ENCODE data around the gene ADCY5. TPM values are rescaled to one million over a fixed set of nuclear protein-coding genes. Genes with fewer than 3 reads are reported as not detected.
A peak's percentile ranks its signal among the peaks of the same experiment; 100 is the strongest.

Gene ADCY5
- total RNA-seq, 2 donors from 2014 or later = not detected

DNA sequence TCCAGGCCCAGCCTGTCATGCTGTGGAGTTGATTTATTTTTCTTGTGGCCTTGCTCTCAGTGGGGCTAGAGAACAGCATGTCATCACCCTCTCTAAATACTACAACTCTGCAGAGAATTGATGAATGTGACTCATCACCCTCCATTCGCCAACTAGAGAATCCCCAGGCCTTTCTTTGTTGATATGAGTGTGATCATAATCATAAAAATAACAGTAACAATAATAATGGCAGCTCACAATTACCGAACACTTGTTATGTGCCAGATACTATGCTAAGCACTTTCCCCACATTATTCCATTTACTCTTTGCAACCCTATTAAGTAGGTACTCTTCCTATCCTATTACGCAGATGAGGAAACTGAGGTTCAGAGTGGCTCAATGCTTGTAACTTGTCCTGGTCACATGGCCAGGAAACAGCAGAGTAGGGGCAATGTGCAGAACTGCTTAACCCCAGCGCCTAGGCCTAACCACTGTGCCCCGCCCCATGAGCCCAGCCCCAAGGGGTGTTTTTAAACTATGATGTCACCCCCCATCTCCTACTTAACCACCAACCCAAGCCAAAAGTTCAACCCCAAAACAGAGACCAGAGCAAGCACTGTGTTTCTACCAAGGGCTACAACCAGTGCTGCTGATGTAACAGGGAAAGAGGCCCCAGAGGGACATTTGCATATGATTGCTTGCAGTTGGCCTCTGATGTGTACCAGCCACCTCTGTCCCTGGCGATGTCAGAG lies 104.5 kb downstream of the ADCY5 start:
- DNase-seq (ENCODE audit: low spot score) = no peak
- Mint-ChIP-seq H3K27me3 (peaks cover 15 to 17% of the 10 kb centered on the region in 2 donors), H3K4me1 (ENCODE audit: low read depth in 2 of 2) (peaks cover 0 to 2% of the 10 kb centered on the region in 2 donors), H3K27ac (no peak overlapping the region), H3K4me3 (no peak overlapping the region), H3K9me3 (no peaks in the 10 kb centered on the region), H3K36me3 (no peaks in the 10 kb centered on the region)
- no peak for ATAC-seq

DNA sequence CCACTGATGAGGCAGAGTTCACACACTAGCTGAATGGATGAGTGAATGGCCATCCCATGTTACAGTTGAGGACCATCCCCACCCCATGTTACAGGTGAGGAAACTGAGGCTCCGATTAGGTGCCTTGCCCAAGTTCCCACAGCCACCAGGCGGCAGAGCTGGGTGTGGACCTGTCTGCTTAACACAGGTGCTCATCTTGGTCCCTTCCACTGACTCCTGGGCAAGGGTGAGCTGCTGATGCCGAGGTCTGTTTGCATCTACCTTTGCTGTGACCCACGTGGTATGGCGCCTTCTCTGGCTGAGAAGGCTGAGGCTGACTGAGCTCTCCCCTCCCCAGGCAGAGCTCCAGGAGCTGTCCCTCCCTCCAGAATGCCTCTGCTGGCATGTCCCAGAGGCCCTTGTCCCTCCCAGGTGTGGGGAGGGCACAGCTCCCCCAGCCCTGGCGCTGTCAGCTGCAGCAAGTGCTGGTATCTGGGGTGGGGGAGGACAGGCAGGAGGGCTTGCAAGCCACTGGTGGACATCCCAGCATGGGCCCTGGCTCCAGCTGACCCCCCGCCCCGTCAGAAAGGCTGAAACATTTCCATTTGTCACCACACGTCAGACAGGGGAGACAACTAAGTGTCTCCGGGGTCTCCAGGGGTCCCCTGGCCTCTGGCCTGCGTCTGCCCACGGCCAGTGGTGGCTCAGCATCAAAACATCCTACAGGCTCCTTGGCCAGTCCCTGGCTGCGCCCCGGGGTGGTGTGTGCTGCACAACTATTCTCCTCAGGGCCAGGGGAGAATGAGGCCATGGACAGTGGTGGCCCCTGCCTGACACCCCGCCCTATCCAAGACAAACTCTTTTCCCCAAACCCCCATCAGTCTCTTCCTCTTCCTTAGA lies 105.4 kb downstream of the ADCY5 start:
- H3K27me3 Mint-ChIP-seq = peaks cover 7 to 9% of the 10 kb centered on the region in 2 donors
- peaks cover 0 to 2% of the 10 kb centered on the region in 2 donors for H3K4me1 Mint-ChIP-seq (ENCODE audit: low read depth in 2 of 2)
- H3K9me3 Mint-ChIP-seq = no peaks in the 10 kb centered on the region
- H3K27ac Mint-ChIP-seq = no peak overlapping the region
- DNase-seq (ENCODE audit: low spot score) (no peak), ATAC-seq (no peak)
- no peaks in the 10 kb centered on the region for H3K36me3 Mint-ChIP-seq
- no peak overlapping the region for H3K4me3 Mint-ChIP-seq

DNA sequence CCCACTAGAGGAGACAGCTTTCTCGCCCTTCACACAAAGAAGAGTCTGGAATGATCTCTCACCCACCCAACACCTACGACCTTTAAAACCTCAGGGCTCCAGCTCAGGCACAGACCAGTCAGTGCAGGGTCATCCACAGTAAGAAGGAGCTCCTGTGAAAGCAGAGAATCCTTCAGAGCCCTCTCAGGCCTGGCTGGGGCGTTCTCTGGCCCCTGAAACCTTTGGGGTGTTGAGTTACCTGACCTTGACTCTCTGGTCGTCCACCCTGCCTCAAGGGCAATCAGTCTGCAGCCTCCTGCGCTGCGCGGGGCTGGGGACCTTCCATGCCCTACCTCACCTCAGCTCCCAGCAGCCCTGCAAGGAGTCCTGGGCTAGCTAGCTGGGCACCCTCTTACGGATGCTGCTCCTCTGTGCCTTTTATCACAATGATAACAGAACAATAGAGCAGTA lies 106.2 kb downstream of the ADCY5 start:
- DNase-seq (ENCODE audit: low spot score) = no peak
- Mint-ChIP-seq H3K4me3 (no peak overlapping the region), H3K27ac (no peak overlapping the region), H3K36me3 (no peaks in the 10 kb centered on the region), H3K4me1 (ENCODE audit: low read depth in 2 of 2) (peaks cover 0 to 2% of the 10 kb centered on the region in 2 donors), H3K27me3 (peaks cover 0 to 3% of the 10 kb centered on the region in 2 donors), H3K9me3 (no peaks in the 10 kb centered on the region)
- no peak for ATAC-seq

DNA sequence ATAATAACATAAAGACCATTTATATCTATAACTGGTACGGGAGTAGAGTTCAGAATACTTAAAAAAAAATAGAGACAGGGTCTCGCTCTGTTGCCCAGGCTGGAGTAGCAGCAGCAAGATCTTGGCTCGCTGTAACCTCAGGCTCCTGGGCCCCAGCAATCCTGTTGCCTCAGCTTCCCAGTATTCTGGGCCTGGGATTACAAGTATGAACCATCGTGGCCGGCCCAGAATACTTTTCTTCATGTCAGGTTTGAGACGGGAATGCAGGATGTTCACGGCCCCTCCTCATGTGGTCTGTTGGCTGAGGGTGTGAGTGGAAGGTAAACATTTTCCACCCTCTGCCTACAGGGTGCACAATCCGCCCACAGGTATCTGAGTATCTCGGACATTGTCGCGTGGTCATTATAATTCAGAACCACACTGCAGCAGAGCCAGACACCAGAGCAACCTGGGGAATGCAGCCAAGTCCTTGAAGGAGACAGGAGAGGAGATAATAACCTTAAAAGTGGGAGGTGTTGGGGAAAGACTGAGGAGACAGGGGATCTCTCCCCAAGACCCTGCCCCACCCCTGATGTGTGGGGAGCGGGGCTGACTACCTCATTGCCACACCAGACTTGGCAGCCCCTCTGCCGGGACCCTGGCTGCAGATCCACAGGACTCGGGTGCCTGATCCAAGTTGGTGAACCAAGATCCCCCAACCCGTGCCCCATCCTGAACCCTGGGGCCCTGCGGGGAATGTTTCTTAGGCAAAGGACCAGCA lies 106.8 kb downstream of the ADCY5 start:
- no peak for ATAC-seq
- DNase-seq (ENCODE audit: low spot score) = no peak
- Mint-ChIP-seq H3K4me1 (ENCODE audit: low read depth in 2 of 2) (peaks cover 0 to 2% of the 10 kb centered on the region in 2 donors), H3K27ac (no peak overlapping the region), H3K4me3 (no peak overlapping the region), H3K36me3 (no peaks in the 10 kb centered on the region), H3K27me3 (peaks cover 0 to 3% of the 10 kb centered on the region in 2 donors), H3K9me3 (no peaks in the 10 kb centered on the region)

DNA sequence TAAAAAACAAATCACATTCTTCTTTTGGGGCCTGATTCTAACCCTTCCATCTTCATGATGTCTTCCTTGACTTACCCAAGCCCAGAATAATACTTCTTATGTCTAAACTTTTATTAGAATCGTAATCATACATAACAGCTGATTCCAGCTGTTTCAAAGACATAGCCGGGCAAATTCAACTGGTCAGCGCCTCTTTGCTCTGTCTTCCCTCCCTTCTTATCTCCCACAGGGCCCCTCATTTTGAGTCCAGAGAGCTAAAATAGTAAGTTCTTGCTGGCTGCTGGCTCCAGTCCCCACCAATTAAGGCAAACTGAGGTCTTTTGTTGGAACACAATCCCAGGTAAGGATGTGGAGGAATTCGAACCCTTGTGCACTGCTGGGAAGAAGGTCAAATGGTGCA lies 108.6 kb downstream of the ADCY5 start:
- H3K4me1 Mint-ChIP-seq (ENCODE audit: low read depth in 2 of 2) = peaks cover under 1% of the 10 kb centered on the region in 2 donors
- no peak overlapping the region for H3K4me3 Mint-ChIP-seq
- H3K36me3 Mint-ChIP-seq = no peaks in the 10 kb centered on the region
- no peaks in the 10 kb centered on the region for H3K27me3 Mint-ChIP-seq
- DNase-seq (ENCODE audit: low spot score) (no peak), ATAC-seq (no peak)
- no peak overlapping the region for H3K27ac Mint-ChIP-seq
- no peaks in the 10 kb centered on the region for H3K9me3 Mint-ChIP-seq

DNA sequence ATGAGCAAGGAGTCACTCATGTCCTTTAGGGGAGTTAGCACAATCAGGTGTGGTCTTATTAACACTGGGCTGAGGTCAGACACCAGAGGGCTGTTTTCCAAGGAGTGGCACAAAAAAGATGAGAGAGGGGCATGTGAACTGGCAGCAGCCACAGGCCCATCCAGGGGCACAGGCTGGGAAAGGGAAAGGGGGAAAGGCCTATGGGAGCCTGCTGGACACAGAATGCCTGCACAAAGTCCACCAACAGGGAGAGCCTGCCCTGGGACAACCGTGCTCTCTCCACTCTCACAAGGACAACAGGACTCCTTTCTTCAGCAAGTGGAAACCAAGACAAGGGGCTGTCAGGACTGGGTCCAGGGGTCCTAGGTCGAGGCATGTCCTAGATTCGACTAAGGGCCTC lies 109.6 kb downstream of the ADCY5 start:
- no peak for ATAC-seq
- Mint-ChIP-seq H3K36me3 (no peaks in the 10 kb centered on the region), H3K9me3 (no peaks in the 10 kb centered on the region), H3K4me1 (ENCODE audit: low read depth in 2 of 2) (peaks cover 4 to 6% of the 10 kb centered on the region in 2 donors), H3K27me3 (no peaks in the 10 kb centered on the region), H3K27ac (no peak overlapping the region), H3K4me3 (no peak overlapping the region)
- peak; percentile 56 for DNase-seq (ENCODE audit: low spot score)

DNA sequence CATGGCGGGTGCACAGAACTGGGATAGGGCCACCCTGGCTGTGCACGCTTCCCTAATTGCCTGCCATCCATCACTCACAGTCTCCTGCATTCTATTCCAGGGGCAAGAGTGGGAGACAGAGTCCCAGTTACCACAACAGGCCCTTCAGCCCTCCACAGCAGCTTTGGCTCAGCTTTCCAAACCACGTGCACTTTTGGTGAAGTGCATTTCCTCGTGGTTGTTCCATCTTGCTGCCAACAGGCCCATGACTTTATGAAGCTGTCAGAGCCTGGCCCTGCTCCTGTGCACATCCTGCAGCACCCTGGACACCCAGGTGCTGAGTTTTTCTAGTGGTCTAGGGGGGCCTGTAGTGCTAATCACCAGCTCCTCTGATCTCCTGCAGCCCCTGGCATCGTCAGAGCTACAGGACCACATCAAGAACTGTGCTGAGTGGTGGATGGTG lies 110.2 kb downstream of the ADCY5 start:
- Mint-ChIP-seq H3K4me3 (no peak overlapping the region), H3K36me3 (no peaks in the 10 kb centered on the region), H3K27me3 (no peaks in the 10 kb centered on the region), H3K4me1 (ENCODE audit: low read depth in 2 of 2) (peaks cover 4 to 6% of the 10 kb centered on the region in 2 donors), H3K27ac (no peak overlapping the region), H3K9me3 (no peaks in the 10 kb centered on the region)
- DNase-seq (ENCODE audit: low spot score) (no peak), ATAC-seq (no peak)

DNA sequence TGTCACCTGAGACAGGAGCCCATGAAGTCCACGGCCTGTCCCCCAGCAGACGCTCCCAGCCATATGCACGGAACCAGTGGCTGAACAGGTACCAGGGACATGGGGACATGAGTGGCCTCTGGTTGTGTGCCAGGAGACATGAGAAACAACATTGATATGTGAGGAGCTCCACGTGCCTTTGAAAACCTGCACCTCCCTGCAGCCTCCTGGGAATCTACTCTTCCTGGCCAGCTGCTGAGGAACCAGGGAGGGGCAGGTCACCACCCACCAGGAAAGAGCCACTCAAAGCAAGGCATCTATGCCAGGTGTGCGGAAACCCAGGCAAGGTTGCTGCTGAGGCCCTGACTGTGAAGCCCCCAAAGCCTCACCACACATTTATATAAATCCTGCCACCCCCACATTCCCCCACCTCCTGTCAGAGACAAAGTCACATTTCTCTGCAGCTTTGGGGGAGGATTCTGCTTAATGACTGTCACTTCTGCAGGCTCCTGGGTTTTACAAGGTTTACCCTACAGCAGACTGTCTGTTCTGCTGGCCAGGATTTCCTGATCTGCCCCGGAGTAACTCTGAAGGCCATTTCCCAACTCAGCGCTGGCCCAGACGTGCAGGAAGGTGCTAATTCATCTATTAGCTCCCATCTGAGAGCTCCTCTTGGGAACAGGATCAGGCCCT lies 110.8 kb downstream of the ADCY5 start:
- Mint-ChIP-seq H3K36me3 (no peaks in the 10 kb centered on the region), H3K9me3 (no peaks in the 10 kb centered on the region), H3K4me3 (no peak overlapping the region), H3K4me1 (ENCODE audit: low read depth in 2 of 2) (peaks cover 4 to 6% of the 10 kb centered on the region in 2 donors), H3K27me3 (no peaks in the 10 kb centered on the region), H3K27ac (no peak overlapping the region)
- ATAC-seq (no peak), DNase-seq (ENCODE audit: low spot score) (no peak)

DNA sequence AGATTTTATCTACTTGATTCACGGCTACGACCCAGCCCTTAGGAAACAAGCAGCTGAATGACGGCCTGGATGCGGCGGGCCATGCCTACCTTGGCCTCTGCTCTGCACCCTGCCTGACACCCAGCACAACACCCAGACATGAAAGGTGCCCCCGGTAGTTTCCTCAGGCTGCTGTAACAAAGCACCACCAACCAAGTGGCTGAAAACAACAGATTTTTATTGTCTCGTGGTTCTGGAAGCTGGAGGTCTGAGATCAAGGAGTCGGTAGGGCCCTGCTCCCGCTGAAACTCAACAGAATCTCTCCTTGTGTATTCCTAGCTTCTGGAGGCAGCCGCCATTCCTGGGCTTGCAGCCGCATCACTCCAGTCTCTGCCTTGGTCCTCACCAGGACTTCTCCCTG lies 111.7 kb downstream of the ADCY5 start:
- DNase-seq (ENCODE audit: low spot score) (no peak), ATAC-seq (no peak)
- Mint-ChIP-seq H3K9me3 (no peaks in the 10 kb centered on the region), H3K27me3 (no peaks in the 10 kb centered on the region), H3K4me1 (ENCODE audit: low read depth in 2 of 2) (peaks cover 4 to 6% of the 10 kb centered on the region in 2 donors), H3K36me3 (no peaks in the 10 kb centered on the region), H3K27ac (no peak overlapping the region), H3K4me3 (no peak overlapping the region)

DNA sequence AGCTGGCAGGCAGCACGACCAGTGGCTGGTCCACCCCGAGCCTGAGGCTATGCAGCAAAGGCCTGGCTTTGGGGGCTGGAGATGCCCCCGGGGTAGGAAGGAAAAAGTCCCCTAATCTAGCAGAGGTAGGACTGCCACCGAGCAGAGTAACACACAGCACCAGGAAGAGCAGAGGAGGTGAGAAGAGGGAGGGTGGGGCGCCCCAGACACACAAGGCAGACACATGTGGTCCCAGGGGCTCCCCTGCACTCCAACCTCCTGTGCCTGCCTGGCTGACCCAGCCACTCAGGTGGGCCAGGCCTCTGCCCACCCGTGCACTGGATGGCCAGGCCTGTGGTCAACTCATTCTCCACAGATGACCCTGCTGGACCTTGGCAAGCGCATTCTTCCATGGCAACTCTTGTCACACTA lies 112.4 kb downstream of the ADCY5 start:
- no peak overlapping the region for H3K27ac Mint-ChIP-seq
- DNase-seq (ENCODE audit: low spot score) = peak; percentile 28

DNA sequence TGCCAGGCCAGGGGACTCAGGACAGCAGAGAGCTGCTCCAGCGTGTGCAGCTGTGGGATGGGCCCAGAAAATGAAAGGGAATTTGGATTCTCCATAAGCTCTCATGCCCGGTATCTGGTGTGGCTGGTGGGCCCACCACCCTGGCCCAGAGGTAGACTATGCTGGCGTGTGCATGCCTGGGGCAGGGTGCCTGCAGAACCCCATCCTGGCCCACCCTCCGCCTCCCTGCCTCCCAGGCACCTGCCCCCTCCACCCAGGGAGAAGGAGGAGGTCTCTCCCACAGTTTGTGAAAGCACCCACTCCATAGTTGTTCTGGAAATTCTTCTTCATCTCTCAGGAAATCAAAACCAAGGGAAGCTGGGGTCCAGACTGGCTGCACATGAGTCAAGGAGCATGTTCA lies 112.9 kb downstream of the ADCY5 start:
- H3K36me3 Mint-ChIP-seq = no peaks in the 10 kb centered on the region
- H3K4me3 Mint-ChIP-seq = no peak overlapping the region
- no peak overlapping the region for H3K27ac Mint-ChIP-seq
- no peaks in the 10 kb centered on the region for H3K9me3 Mint-ChIP-seq
- peaks cover 4 to 6% of the 10 kb centered on the region in 2 donors for H3K4me1 Mint-ChIP-seq (ENCODE audit: low read depth in 2 of 2)
- ATAC-seq = peak in 1 of 2 donors; percentile 52
- no peaks in the 10 kb centered on the region for H3K27me3 Mint-ChIP-seq
- peak; percentile 23 for DNase-seq (ENCODE audit: low spot score)

More for the DNA sequence above, 112.4 kb downstream of the ADCY5 start:
- Mint-ChIP-seq H3K9me3 (no peaks in the 10 kb centered on the region), H3K36me3 (no peaks in the 10 kb centered on the region), H3K27me3 (no peaks in the 10 kb centered on the region), H3K4me3 (no peak overlapping the region), H3K4me1 (ENCODE audit: low read depth in 2 of 2) (peaks cover 4 to 6% of the 10 kb centered on the region in 2 donors)
- ATAC-seq = peak in 1 of 2 donors; percentile 8

DNA sequence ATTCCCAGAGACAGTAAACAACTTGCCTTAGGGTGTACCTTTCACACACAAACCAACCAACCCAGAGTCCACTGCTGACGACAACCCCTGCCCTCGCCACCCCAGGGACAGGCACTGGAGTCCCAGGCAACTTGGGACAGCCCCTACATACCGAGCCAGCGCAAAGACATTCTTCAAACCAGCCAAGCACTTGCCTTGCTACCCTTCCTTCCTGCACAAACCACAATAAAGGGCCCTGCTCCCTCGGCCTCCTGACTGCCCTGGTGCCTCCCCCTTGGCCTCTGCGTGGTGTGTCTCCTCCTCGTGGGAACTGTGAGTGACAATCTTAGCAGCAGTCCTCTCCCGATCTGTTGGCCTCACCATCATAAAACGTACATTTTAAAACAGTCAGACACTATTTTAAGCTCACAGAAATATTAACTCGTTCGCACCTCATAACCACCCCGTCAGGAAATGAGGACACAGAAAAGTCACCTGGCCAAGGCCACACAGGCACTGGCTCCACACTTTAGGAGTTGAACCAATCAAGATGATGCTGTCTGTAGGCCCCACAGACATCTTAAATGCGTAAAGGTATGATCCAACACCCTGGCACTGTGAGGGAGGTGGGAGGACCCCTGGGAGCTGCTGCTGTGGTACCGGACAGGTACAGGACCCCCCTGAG lies 113.8 kb downstream of the ADCY5 start:
- Mint-ChIP-seq H3K27ac (no peak overlapping the region), H3K9me3 (no peaks in the 10 kb centered on the region), H3K36me3 (no peaks in the 10 kb centered on the region), H3K4me3 (no peak overlapping the region), H3K4me1 (ENCODE audit: low read depth in 2 of 2) (peaks cover 4 to 6% of the 10 kb centered on the region in 2 donors), H3K27me3 (no peaks in the 10 kb centered on the region)
- peak; percentile 50 for DNase-seq (ENCODE audit: low spot score)
- ATAC-seq = peak in 1 of 2 donors; percentile 6

DNA sequence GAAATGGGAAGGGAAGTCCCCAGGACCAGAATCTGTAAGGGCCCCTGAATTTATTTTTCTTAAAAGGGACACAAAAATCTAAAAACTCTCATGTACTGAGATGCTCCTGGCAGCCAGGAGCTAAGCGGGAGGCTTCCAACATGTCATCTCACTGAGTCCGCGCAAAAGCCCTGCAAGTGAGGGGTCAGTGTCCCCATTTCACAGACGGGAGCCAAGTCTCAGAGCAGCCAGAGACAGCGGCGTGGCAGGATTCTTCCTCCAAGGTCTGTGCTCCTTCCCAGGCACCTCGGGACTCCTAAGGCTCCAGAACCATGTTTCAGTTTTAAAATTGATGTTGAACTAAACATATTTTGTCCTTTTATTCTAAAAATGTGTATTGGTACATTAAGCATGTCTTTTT lies 114.8 kb downstream of the ADCY5 start:
- no peaks in the 10 kb centered on the region for H3K36me3 Mint-ChIP-seq
- H3K9me3 Mint-ChIP-seq = no peaks in the 10 kb centered on the region
- H3K4me3 Mint-ChIP-seq = no peak overlapping the region
- ATAC-seq = no peak
- no peak overlapping the region for H3K27ac Mint-ChIP-seq
- peaks cover 4 to 6% of the 10 kb centered on the region in 2 donors for H3K4me1 Mint-ChIP-seq (ENCODE audit: low read depth in 2 of 2)
- no peaks in the 10 kb centered on the region for H3K27me3 Mint-ChIP-seq
- DNase-seq (ENCODE audit: low spot score) = no peak
